Measurements from ENCODE around the gene NUDT3. TPM values are rescaled to one million over a fixed set of nuclear protein-coding genes. Genes with fewer than 3 reads are reported as not detected.

The NUDT3 gene
- total and polyA plus RNA-seq, 9 of the 15 experiments (the other 6 are each of a cell fraction or from before 2014, with no cell fraction given), result 5.4 to 81.2 (median 56.4) TPM

DNA sequence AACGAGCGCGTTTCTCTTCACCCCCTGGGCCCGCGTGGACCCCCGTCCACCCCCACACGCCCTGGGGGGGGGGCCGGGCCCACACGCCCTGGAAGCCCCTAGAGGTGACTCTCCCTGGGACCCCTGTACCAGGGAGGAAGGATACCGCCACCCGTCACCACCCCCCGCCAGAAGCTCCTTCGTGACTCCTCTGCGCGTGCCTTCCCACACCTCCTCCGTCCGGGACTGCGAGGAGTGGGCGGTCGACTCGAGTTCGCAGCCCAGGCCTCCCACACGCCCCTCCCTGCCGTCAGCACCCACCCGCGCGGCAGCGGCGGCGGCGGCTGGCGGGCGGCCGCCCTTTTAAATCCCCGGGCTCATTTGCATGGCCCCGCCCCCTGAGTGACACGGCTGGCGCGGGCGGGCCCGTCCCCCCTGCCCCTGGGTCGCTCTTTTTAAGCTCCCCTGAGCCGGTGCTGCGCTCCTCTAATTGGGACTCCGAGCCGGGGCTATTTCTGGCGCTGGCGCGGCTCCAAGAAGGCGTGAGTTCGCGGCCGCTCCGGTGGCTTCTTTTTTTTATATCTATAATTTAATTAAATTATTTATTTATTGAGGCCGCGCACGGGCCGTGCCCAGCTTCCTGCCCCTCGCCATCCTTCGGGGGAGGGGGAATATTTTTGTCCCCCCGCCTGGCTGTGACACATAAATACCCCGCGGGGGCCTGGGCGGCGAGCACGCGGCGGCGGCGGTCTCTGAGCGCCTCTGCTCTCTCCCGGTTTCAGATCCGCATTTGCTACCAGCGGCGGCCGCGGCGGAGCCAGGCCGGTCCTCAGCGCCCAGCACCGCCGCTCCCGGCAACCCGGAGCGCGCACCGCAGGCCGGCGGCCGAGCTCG lies 155.8 kb downstream of the NUDT3 start, which contains the start of gene HMGA1 (continued):
- TF ChIP-seq BRD4 (IDR thresholded peaks at IDR 0.05) (peak; percentile 65; the same call in 1 of the 2 replicates), SP1 (CRISPR knock-in tag; IDR thresholded peaks at IDR 0.05) (peak; percentile 92), TAF9B (IDR thresholded peaks at IDR 0.05; ENCODE audit: partially characterized antibody) (peak; percentile 65), ESRRB (CRISPR knock-in tag; IDR thresholded peaks at IDR 0.05; ENCODE audit: borderline replicate concordance) (0 out of 2 replicates have a peak, but pooled peaks have one; percentile 45), TRIM28 (IDR thresholded peaks at IDR 0.05) (0 out of 2 replicates have a peak, but pooled peaks have one; percentile 14), NFIX (CRISPR knock-in tag; IDR thresholded peaks at IDR 0.05; ENCODE audit: low read depth) (peak; percentile 53; the same call in 1 of the 2 replicates), ZNF253 (CRISPR knock-in tag; conservative IDR thresholded peaks at IDR 0.05) (no peak), ZNF589 (CRISPR knock-in tag; IDR thresholded peaks at IDR 0.05; ENCODE audit: low read depth) (no peak), ZKSCAN1 (IDR thresholded peaks at IDR 0.05; ENCODE audit: low read depth, low read length) (no peak), CXXC5 (CRISPR knock-in tag; IDR thresholded peaks at IDR 0.05) (peak; percentile 90), NCOA2 (IDR thresholded peaks at IDR 0.05; ENCODE audit: partially characterized antibody in 2 of 2) (no peak), KDM1A (IDR thresholded peaks at IDR 0.05) (no peak), ZNF232 (CRISPR knock-in tag; IDR thresholded peaks at IDR 0.05) (0 out of 2 replicates have a peak, but pooled peaks have one; percentile 8), CAMTA2 (CRISPR knock-in tag; conservative IDR thresholded peaks at IDR 0.05) (no peak), HDGF (IDR thresholded peaks at IDR 0.05) (no peak), LARP7 (IDR thresholded peaks at IDR 0.05) (peak; percentile 62; the same call in 1 of the 2 replicates), RFX1 (IDR thresholded peaks at IDR 0.05) (no peak), ZNF3 (CRISPR knock-in tag; IDR thresholded peaks at IDR 0.05) (no peak)
- TF ChIP-seq, protein P1, sequence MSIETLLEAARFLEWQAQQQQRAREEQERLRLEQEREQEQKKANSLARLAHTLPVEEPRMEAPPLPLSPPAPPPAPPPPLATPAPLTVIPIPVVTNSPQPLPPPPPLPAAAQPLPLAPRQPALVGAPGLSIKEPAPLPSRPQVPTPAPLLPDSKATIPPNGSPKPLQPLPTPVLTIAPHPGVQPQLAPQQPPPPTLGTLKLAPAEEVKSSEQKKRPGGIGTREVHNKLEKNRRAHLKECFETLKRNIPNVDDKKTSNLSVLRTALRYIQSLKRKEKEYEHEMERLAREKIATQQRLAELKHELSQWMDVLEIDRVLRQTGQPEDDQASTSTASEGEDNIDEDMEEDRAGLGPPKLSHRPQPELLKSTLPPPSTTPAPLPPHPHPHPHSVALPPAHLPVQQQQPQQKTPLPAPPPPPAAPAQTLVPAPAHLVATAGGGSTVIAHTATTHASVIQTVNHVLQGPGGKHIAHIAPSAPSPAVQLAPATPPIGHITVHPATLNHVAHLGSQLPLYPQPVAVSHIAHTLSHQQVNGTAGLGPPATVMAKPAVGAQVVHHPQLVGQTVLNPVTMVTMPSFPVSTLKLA (conservative IDR thresholded peaks at IDR 0.05), result peak; percentile 72 to 75
- TF ChIP-seq, protein P2, sequence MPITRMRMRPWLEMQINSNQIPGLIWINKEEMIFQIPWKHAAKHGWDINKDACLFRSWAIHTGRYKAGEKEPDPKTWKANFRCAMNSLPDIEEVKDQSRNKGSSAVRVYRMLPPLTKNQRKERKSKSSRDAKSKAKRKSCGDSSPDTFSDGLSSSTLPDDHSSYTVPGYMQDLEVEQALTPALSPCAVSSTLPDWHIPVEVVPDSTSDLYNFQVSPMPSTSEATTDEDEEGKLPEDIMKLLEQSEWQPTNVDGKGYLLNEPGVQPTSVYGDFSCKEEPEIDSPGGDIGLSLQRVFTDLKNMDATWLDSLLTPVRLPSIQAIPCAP (CRISPR knock-in tag; IDR thresholded peaks at IDR 0.05; ENCODE audit: borderline replicate concordance), result 0 out of 2 replicates have a peak, but pooled peaks have one; percentile 43
- TF ChIP-seq, protein P3, sequence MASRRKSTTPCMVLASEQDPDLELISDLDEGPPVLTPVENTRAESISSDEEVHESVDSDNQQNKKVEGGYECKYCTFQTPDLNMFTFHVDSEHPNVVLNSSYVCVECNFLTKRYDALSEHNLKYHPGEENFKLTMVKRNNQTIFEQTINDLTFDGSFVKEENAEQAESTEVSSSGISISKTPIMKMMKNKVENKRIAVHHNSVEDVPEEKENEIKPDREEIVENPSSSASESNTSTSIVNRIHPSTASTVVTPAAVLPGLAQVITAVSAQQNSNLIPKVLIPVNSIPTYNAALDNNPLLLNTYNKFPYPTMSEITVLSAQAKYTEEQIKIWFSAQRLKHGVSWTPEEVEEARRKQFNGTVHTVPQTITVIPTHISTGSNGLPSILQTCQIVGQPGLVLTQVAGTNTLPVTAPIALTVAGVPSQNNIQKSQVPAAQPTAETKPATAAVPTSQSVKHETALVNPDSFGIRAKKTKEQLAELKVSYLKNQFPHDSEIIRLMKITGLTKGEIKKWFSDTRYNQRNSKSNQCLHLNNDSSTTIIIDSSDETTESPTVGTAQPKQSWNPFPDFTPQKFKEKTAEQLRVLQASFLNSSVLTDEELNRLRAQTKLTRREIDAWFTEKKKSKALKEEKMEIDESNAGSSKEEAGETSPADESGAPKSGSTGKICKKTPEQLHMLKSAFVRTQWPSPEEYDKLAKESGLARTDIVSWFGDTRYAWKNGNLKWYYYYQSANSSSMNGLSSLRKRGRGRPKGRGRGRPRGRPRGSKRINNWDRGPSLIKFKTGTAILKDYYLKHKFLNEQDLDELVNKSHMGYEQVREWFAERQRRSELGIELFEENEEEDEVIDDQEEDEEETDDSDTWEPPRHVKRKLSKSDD (conservative IDR thresholded peaks at IDR 0.05; ENCODE audit: low read length), result peak; percentile 49; the same call in 1 of the 2 replicates
- TF ChIP-seq, protein P4, sequence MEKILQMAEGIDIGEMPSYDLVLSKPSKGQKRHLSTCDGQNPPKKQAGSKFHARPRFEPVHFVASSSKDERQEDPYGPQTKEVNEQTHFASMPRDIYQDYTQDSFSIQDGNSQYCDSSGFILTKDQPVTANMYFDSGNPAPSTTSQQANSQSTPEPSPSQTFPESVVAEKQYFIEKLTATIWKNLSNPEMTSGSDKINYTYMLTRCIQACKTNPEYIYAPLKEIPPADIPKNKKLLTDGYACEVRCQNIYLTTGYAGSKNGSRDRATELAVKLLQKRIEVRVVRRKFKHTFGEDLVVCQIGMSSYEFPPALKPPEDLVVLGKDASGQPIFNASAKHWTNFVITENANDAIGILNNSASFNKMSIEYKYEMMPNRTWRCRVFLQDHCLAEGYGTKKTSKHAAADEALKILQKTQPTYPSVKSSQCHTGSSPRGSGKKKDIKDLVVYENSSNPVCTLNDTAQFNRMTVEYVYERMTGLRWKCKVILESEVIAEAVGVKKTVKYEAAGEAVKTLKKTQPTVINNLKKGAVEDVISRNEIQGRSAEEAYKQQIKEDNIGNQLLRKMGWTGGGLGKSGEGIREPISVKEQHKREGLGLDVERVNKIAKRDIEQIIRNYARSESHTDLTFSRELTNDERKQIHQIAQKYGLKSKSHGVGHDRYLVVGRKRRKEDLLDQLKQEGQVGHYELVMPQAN (IDR thresholded peaks at IDR 0.05; ENCODE audit: borderline replicate concordance), result peak; percentile 68; the same call in 1 of the 2 replicates
